Measurements from ENCODE around the gene NAP1L4.

The NAP1L4 gene

GRCh38 chr11:2963761-2964160, 28.4 kb downstream of the NAP1L4 start:
- no peak for TF ChIP-seq CTCF (IDR thresholded peaks at IDR 0.05; ENCODE audit: low read depth, low read length)
- no peak for DNase-seq (ENCODE audit: low read depth in 2 of 2)
- no peak overlapping the region for H3K4me3 ChIP-seq (replicated peaks in 1 of 2; ENCODE audit: low read depth in 2 of 2, low read length in 2 of 2)

- no peak for TF ChIP-seq CTCF (IDR thresholded peaks at IDR 0.05; ENCODE audit: low read depth, low read length)
- no peak for DNase-seq (ENCODE audit: low read depth in 2 of 2)
- H3K4me3 ChIP-seq (replicated peaks in 1 of 2; ENCODE audit: low read depth in 2 of 2, low read length in 2 of 2): no peak overlapping the region
These were observed 28.9 kb downstream of the NAP1L4 start for GRCh38 chr11:2963112-2963754.

- no peak for DNase-seq (ENCODE audit: low read depth in 2 of 2)
- H3K4me3 ChIP-seq (replicated peaks in 1 of 2; ENCODE audit: low read depth in 2 of 2, low read length in 2 of 2): no peak overlapping the region
- TF ChIP-seq CTCF (IDR thresholded peaks at IDR 0.05; ENCODE audit: low read depth, low read length): no peak
These were observed 31.0 kb downstream of the NAP1L4 start for GRCh38 chr11:2961080-2961479.

- no peak for TF ChIP-seq CTCF (IDR thresholded peaks at IDR 0.05; ENCODE audit: low read depth, low read length)
- DNase-seq (ENCODE audit: low read depth in 2 of 2): no peak
- H3K4me3 ChIP-seq (replicated peaks in 1 of 2; ENCODE audit: low read depth in 2 of 2, low read length in 2 of 2): no peak overlapping the region
These were observed 32.0 kb downstream of the NAP1L4 start for GRCh38 chr11:2960139-2960538.

GRCh38 chr11:2958251-2958650, 33.9 kb downstream of the NAP1L4 start:
- DNase-seq (ENCODE audit: low read depth in 2 of 2): no peak
- TF ChIP-seq CTCF (IDR thresholded peaks at IDR 0.05; ENCODE audit: low read depth, low read length): no peak

GRCh38 chr11:2955906-2956476, 36.1 kb downstream of the NAP1L4 start:
- DNase-seq (ENCODE audit: low read depth in 2 of 2): no peak
- no peak for TF ChIP-seq CTCF (IDR thresholded peaks at IDR 0.05; ENCODE audit: low read depth, low read length)
- H3K4me3 ChIP-seq (replicated peaks in 1 of 2; ENCODE audit: low read depth in 2 of 2, low read length in 2 of 2): no peak overlapping the region

More at GRCh38 chr11:2958251-2958650, 33.9 kb downstream of the NAP1L4 start:
- no peak overlapping the region for H3K4me3 ChIP-seq (replicated peaks in 1 of 2; ENCODE audit: low read depth in 2 of 2, low read length in 2 of 2)
